ENCODE data around the gene KRT2. TPM values are rescaled to one million over a fixed set of nuclear protein-coding genes. Genes with fewer than 3 reads are reported as not detected.

The KRT2 gene
- total RNA-seq, 1 experiment from 2014 or later = not detected

GRCh38 chr12:52601671-52602070 is 50.3 kb downstream of the KRT2 start:
- no peak overlapping the region for H3K4me3 Mint-ChIP-seq (ENCODE audit: unreplicated experiment)
- no peak for TF ChIP-seq CTCF (IDR thresholded peaks at IDR 0.05; ENCODE audit: unreplicated experiment)
- DNase-seq (ENCODE audit: unreplicated experiment) = no peak
- no peaks in the 10 kb centered on the region for H3K36me3 Mint-ChIP-seq (ENCODE audit: insufficient read depth, unreplicated experiment)
- ChIA-PET CTCF (interaction anchor here (1.0 kb wide), 1 partner anchor 79 kb away, joined by 4 read pairs; no protein-coding TSS in a partner anchor), POLR2A (no interaction called here)
- no peak overlapping the region for H3K27ac Mint-ChIP-seq (ENCODE audit: low read depth, unreplicated experiment)
- peaks cover 50% of the 10 kb centered on the region for H3K27me3 Mint-ChIP-seq (ENCODE audit: insufficient read depth, unreplicated experiment)
- H3K4me1 Mint-ChIP-seq (ENCODE audit: insufficient read depth, unreplicated experiment) = no peaks in the 10 kb centered on the region
- BruUV-seq (replicated peaks) = no TSS peak
- H3K9me3 Mint-ChIP-seq (ENCODE audit: unreplicated experiment) = peaks cover 8% of the 10 kb centered on the region
- intact Hi-C loops (cut with micrococcal nuclease) = no loop called here

- TF ChIP-seq CTCF (IDR thresholded peaks at IDR 0.05; ENCODE audit: unreplicated experiment) = no peak
- Mint-ChIP-seq H3K9me3 (ENCODE audit: unreplicated experiment) (peaks cover 8% of the 10 kb centered on the region), H3K36me3 (ENCODE audit: insufficient read depth, unreplicated experiment) (no peaks in the 10 kb centered on the region), H3K4me1 (ENCODE audit: insufficient read depth, unreplicated experiment) (no peaks in the 10 kb centered on the region), H3K4me3 (ENCODE audit: unreplicated experiment) (no peak within 1 kb of the TSS), H3K27ac (ENCODE audit: low read depth, unreplicated experiment) (no peak within 1 kb of the TSS), H3K27me3 (ENCODE audit: insufficient read depth, unreplicated experiment) (peaks cover 47% of the 10 kb centered on the region)
- no peak for DNase-seq (ENCODE audit: unreplicated experiment)
- no TSS peak for BruUV-seq (replicated peaks)
- intact Hi-C loops (cut with micrococcal nuclease) = no loop called here
- ChIA-PET POLR2A (no interaction called here), CTCF (interaction anchor here (1.0 kb wide), 1 partner anchor 78 kb away, joined by 4 read pairs; no protein-coding TSS in a partner anchor)
These were observed 51.0 kb downstream of the KRT2 start, which contains the start of gene KRT72 for GRCh38 chr12:52600941-52601481. TSS of gene KRT72 (minus strand) at chr12:52601463. CDS start at chr12:52601452, 11 bp downstream.

GRCh38 chr12:52600475-52600874 is 51.5 kb downstream of the KRT2 start:
- H3K36me3 Mint-ChIP-seq (ENCODE audit: insufficient read depth, unreplicated experiment) = no peaks in the 10 kb centered on the region
- H3K4me1 Mint-ChIP-seq (ENCODE audit: insufficient read depth, unreplicated experiment) = no peaks in the 10 kb centered on the region
- H3K9me3 Mint-ChIP-seq (ENCODE audit: unreplicated experiment) = peaks cover 8% of the 10 kb centered on the region
- intact Hi-C loops (cut with micrococcal nuclease) = no loop called here
- no TSS peak for BruUV-seq (replicated peaks)
- peaks cover 41% of the 10 kb centered on the region for H3K27me3 Mint-ChIP-seq (ENCODE audit: insufficient read depth, unreplicated experiment)
- H3K4me3 Mint-ChIP-seq (ENCODE audit: unreplicated experiment) = no peak overlapping the region
- H3K27ac Mint-ChIP-seq (ENCODE audit: low read depth, unreplicated experiment) = no peak overlapping the region
- DNase-seq (ENCODE audit: unreplicated experiment) = no peak
- ChIA-PET POLR2A (no interaction called here), CTCF (interaction anchor here (1.0 kb wide), 1 partner anchor 78 kb away, joined by 4 read pairs; no protein-coding TSS in a partner anchor)
- TF ChIP-seq CTCF (IDR thresholded peaks at IDR 0.05; ENCODE audit: unreplicated experiment) = no peak

- POLR2A ChIA-PET = no interaction called here
- intact Hi-C loops (cut with micrococcal nuclease) = no loop called here
- no peak for DNase-seq (ENCODE audit: unreplicated experiment)
- BruUV-seq (replicated peaks) = no TSS peak
- no peaks in the 10 kb centered on the region for H3K36me3 Mint-ChIP-seq (ENCODE audit: insufficient read depth, unreplicated experiment)
- H3K4me3 Mint-ChIP-seq (ENCODE audit: unreplicated experiment) = no peak overlapping the region
- no peak overlapping the region for H3K27ac Mint-ChIP-seq (ENCODE audit: low read depth, unreplicated experiment)
- peaks cover 38% of the 10 kb centered on the region for H3K27me3 Mint-ChIP-seq (ENCODE audit: insufficient read depth, unreplicated experiment)
- CTCF ChIA-PET = interaction anchor here (0.8 kb wide), 1 partner anchor 78 kb away, joined by 3 read pairs; no protein-coding TSS in a partner anchor
- peaks cover 8% of the 10 kb centered on the region for H3K9me3 Mint-ChIP-seq (ENCODE audit: unreplicated experiment)
- no peaks in the 10 kb centered on the region for H3K4me1 Mint-ChIP-seq (ENCODE audit: insufficient read depth, unreplicated experiment)
- no peak for TF ChIP-seq CTCF (IDR thresholded peaks at IDR 0.05; ENCODE audit: unreplicated experiment)
These were observed 51.9 kb downstream of the KRT2 start for GRCh38 chr12:52600071-52600470.
